ENCODE measurements around the gene TRPV5. TPM values are rescaled to one million over a fixed set of nuclear protein-coding genes. Genes with fewer than 3 reads are reported as not detected.

TRPV5 gene
- total and polyA plus RNA-seq, 8 donors, result not detected

DNA sequence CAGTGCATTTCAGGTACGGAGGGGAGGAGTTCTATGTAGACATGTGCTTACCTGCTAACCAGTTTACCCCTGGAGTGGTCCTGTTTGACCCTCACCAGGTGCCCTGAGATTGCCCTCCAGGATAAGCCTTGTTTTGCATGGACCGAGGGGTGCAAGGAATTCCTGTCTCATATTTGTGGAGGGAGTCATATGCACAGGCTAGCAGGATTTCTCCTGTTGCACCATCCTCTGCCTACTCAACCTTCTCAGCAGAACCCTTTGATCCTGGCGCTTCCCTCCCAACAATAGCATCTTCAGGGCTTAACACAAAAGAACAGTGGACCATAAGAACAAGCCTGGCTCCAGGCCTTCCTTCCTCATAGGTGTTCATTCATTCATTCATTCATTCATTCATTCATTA, 55.2 kb downstream of the TRPV5 start:
- DNase-seq, result no peak
- Histone ChIP-seq H3K4me3 (no peak overlapping the region), H3K36me3 (no peaks in the 10 kb centered on the region), H3K4me1 (peaks cover 0 to 6% (median 0%) of the 10 kb centered on the region in 4 donors), H3K9me3 (no peaks in the 10 kb centered on the region), H3K27me3 (peaks cover 0 to 21% (median 0%) of the 10 kb centered on the region in 3 donors), H3K27ac (no peak overlapping the region)
- 88 to 94% (median 91%) methylated on average over 3 of the region's 3 CpGs for WGBS, 5 donors
- intact Hi-C loops (cut with DNase I; ENCODE audit: low total_unique reads), result no loop called here
- TF ChIP-seq EP300 (IDR thresholded peaks at IDR 0.05) (no peak), POLR2AphosphoS5 (IDR thresholded peaks at IDR 0.05) (no peak), POLR2A (IDR thresholded peaks at IDR 0.05) (no peak)
- TF ChIP-seq, protein P1, sequence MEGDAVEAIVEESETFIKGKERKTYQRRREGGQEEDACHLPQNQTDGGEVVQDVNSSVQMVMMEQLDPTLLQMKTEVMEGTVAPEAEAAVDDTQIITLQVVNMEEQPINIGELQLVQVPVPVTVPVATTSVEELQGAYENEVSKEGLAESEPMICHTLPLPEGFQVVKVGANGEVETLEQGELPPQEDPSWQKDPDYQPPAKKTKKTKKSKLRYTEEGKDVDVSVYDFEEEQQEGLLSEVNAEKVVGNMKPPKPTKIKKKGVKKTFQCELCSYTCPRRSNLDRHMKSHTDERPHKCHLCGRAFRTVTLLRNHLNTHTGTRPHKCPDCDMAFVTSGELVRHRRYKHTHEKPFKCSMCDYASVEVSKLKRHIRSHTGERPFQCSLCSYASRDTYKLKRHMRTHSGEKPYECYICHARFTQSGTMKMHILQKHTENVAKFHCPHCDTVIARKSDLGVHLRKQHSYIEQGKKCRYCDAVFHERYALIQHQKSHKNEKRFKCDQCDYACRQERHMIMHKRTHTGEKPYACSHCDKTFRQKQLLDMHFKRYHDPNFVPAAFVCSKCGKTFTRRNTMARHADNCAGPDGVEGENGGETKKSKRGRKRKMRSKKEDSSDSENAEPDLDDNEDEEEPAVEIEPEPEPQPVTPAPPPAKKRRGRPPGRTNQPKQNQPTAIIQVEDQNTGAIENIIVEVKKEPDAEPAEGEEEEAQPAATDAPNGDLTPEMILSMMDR (IDR thresholded peaks at IDR 0.05), result no peak

DNA sequence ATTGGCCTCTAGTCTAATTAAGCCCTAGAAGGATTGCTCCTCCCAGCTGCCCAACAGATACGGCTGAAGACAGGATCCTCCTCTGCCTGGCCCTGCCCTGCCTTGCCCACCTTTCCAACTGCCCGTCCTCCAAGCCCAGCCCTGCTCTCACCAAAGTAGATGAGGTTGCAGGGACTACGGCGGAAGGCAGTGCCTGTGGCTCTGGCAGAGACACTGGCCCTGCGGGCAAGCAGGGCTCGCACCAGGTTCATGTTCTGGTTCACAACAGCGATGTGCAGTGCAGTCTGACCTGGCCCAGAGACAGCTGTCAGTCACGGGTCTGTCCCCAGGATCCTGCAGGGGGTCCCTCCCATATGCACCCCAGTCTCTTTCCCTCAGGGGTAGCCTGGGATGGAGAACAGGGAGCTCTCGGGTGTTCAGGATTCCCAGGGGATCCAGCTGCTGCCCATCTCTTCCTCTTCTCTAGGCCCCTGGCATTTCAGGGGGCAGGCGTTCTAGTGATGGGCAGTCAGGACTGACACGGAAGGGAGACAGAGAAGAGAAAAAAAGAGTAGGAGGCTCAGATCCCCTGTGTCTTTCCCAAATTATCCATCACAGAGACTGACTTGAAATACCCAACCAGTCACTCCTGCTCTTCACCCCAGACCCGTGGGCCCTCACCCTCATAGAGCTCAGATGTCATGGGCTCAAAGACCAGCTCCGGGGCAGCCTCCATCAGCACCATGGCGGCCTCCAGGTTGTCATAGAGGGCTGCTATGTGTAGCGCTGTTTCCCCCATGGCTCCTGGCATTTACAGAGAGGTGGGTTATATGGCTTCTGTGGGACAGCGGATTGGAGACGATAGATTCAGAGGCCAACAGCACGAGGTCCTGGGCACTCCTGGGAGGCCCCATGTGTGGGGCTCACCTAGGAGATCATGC, 56.3 kb downstream of the TRPV5 start:
- no peak for DNase-seq
- no peak for TF ChIP-seq EP300 (IDR thresholded peaks at IDR 0.05)
- no peak for TF ChIP-seq POLR2A (IDR thresholded peaks at IDR 0.05)
- TF ChIP-seq, protein P1 (IDR thresholded peaks at IDR 0.05), result no peak
- no peak for TF ChIP-seq POLR2AphosphoS5 (IDR thresholded peaks at IDR 0.05)
- peaks cover 0 to 6% (median 0%) of the 10 kb centered on the region in 4 donors for H3K4me1 ChIP-seq
- H3K4me3 ChIP-seq, result no peak overlapping the region
- peaks cover 0 to 3% (median 2%) of the 10 kb centered on the region in 4 donors for H3K36me3 ChIP-seq
- intact Hi-C loops (cut with DNase I; ENCODE audit: low total_unique reads), result no loop called here
- H3K27ac ChIP-seq, result no peak overlapping the region
- peaks cover 0 to 18% (median 0%) of the 10 kb centered on the region in 3 donors for H3K27me3 ChIP-seq
- 88 to 91% (median 89%) methylated on average over 14 to 18 of the region's 18 CpGs for WGBS, 5 donors
- no peaks in the 10 kb centered on the region for H3K9me3 ChIP-seq

DNA sequence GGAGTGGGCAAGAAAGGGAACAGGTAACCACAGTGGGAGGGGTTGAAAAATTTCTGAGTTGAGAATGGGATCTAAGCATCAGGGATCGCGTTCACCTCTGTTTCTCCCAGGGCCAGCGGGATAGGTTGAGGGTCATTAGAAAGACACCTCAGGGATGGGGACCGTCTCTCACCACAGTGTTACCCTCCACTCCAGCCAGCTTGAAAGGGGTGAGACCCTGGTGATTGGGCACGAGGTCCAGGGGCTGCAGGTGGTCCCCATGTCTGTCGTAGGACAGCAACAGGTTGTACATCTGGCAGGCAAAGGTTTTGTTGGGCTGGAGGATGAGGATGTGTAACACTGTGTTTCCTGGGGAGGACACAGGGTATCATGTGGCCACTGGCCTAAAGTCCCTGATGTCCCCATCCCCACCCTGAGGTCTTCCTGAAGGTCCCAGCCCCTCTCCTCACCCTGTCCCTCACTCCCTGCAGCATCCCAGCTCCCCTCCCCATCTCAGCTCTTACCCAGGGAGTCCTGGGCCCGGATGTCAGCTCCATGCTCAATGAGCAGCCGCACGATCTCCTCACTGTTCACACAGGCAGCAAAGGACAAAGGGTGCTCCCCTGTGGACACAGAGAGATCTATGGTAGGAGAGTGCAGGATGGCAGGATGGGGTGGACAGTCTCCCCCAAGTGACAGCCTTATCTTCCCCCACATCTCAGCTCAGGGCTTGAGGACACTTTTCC, 57.1 kb downstream of the TRPV5 start:
- no peak for DNase-seq
- WGBS, 5 donors, result 81 to 89% (median 87%) methylated on average over 9 of the region's 9 CpGs
- peaks cover 0 to 10% (median 0%) of the 10 kb centered on the region in 3 donors for H3K27me3 ChIP-seq
- H3K4me1 ChIP-seq, result peaks cover 0 to 6% (median 0%) of the 10 kb centered on the region in 4 donors
- intact Hi-C loops (cut with DNase I; ENCODE audit: low total_unique reads), result no loop called here
- no peak overlapping the region for H3K27ac ChIP-seq
- H3K4me3 ChIP-seq, result no peak overlapping the region
- TF ChIP-seq POLR2AphosphoS5 (IDR thresholded peaks at IDR 0.05), result no peak
- no peak for TF ChIP-seq POLR2A (IDR thresholded peaks at IDR 0.05)
- H3K36me3 ChIP-seq, result peaks cover 0 to 11% (median 10%) of the 10 kb centered on the region in 4 donors
- H3K9me3 ChIP-seq, result no peaks in the 10 kb centered on the region

DNA sequence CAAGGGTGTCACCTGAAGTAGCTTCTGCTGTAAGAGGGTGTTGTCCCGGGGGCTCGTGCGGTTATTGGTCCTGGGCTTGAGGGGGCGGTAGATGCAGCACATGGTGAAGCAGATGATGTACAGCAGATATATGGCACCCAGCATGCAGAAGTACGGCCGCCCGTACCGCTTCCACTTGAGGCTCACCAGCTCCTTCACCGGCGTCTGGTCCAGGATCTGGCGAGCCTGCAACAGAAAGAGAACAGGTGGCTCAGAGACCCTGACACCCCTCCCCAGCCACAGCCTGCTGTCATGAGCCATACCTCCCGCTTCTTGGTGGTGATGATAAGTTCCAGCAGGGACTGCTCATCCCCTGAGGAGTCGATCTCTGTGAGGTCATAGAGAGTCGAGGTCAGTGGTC, 58.1 kb downstream of the TRPV5 start:
- peaks cover 0 to 20% (median 19%) of the 10 kb centered on the region in 4 donors for H3K36me3 ChIP-seq
- no peaks in the 10 kb centered on the region for H3K4me1 ChIP-seq
- peaks cover 0 to 2% (median 0%) of the 10 kb centered on the region in 3 donors for H3K27me3 ChIP-seq
- no peak for DNase-seq
- no peak overlapping the region for H3K27ac ChIP-seq
- no peak overlapping the region for H3K4me3 ChIP-seq
- WGBS, 5 donors, result 86 to 92% (median 88%) methylated on average over 14 of the region's 14 CpGs
- no peak for TF ChIP-seq POLR2AphosphoS5 (IDR thresholded peaks at IDR 0.05)
- no peak for TF ChIP-seq EP300 (IDR thresholded peaks at IDR 0.05)
- no peak for TF ChIP-seq POLR2A (IDR thresholded peaks at IDR 0.05)
- TF ChIP-seq, protein P1 (IDR thresholded peaks at IDR 0.05), result no peak
- no peaks in the 10 kb centered on the region for H3K9me3 ChIP-seq
- intact Hi-C loops (cut with DNase I; ENCODE audit: low total_unique reads), result no loop called here
